ENCODE data around the gene ULBP2. TPM values are rescaled to one million over a fixed set of nuclear protein-coding genes. Genes with fewer than 3 reads are reported as not detected.

ULBP2 gene
- total RNA-seq, 1 experiment from 2014 or later = not detected

- Histone ChIP-seq H3K56ac (ENCODE audit: insufficient read length, low read depth, low read length) (no peak overlapping the region), H3T11ph (ENCODE audit: low read length) (no peak overlapping the region), H4K8ac (replicated peaks; ENCODE audit: insufficient read length, low read depth, low read length) (no peak overlapping the region), H3K4me2 (ENCODE audit: insufficient read depth, insufficient read length, low read length) (no peak overlapping the region), H2AFZ (ENCODE audit: low read length) (no peak overlapping the region), H3K4ac (ENCODE audit: low read depth, low read length) (no peak overlapping the region), H2BK5ac (ENCODE audit: insufficient read length, low read length) (no peak overlapping the region), H4K20me1 (ENCODE audit: control insufficient read depth, insufficient read depth, insufficient read length) (no peaks in the 10 kb centered on the region), H3K79me2 (ENCODE audit: insufficient read depth, low read length) (no peaks in the 10 kb centered on the region), H3K79me1 (ENCODE audit: insufficient read depth, low read depth, low read length, poor library complexity, severe bottlenecking) (no peaks in the 10 kb centered on the region), H4K91ac (ENCODE audit: insufficient read length, low read depth, low read length) (no peak overlapping the region), H3K9me3 (ENCODE audit: control insufficient read depth, low read depth, low read length) (no peaks in the 10 kb centered on the region), H2BK20ac (ENCODE audit: low read depth, low read length, poor library complexity, severe bottlenecking) (no peak overlapping the region), H3K18ac (ENCODE audit: insufficient read length, low read depth, low read length) (no peak overlapping the region), H2BK12ac (ENCODE audit: insufficient read length, low read depth, low read length) (no peak overlapping the region), H3K4me1 (ENCODE audit: insufficient read depth, low read length) (no peaks in the 10 kb centered on the region), H2AK5ac (ENCODE audit: insufficient read length, low read length) (no peak overlapping the region), H2BK120ac (ENCODE audit: low read depth, low read length, poor library complexity, severe bottlenecking) (no peak overlapping the region), H3K9ac (ENCODE audit: extremely low read depth, insufficient read length, low read length) (no peak overlapping the region), H3K27me3 (ENCODE audit: insufficient read depth, low read length) (peaks cover 34% of the 10 kb centered on the region), H3K23ac (ENCODE audit: insufficient read length, low read depth, low read length) (no peak overlapping the region), H4K5ac (ENCODE audit: insufficient read length, low read depth, low read length) (no peak overlapping the region), H3K14ac (ENCODE audit: insufficient read depth, low read length) (no peak overlapping the region), H2BK15ac (ENCODE audit: low read depth, low read length) (no peak overlapping the region), H3K23me2 (ENCODE audit: insufficient read length, low read depth, low read length, poor library complexity, severe bottlenecking) (no peaks in the 10 kb centered on the region), H3K27ac (ENCODE audit: insufficient read length, low read depth, low read length) (no peak overlapping the region)
- Mint-ChIP-seq H3K9me3 (no peaks in the 10 kb centered on the region), H3K27ac (no peak overlapping the region), H3K4me3 (no peak overlapping the region; a peak in 1 of 5 replicates), H3K36me3 (ENCODE audit: insufficient read depth in 1 of 3, low read depth in 3 of 3) (peaks cover 0 to under 1% (median 0%) of the 10 kb centered on the region in 3 experiments; a peak in 1 of 7 replicates), H3K27me3 (ENCODE audit: low read depth) (peaks cover 91% of the 10 kb centered on the region), H3K4me1 (no peaks in the 10 kb centered on the region)
- TF ChIP-seq, protein P1, sequence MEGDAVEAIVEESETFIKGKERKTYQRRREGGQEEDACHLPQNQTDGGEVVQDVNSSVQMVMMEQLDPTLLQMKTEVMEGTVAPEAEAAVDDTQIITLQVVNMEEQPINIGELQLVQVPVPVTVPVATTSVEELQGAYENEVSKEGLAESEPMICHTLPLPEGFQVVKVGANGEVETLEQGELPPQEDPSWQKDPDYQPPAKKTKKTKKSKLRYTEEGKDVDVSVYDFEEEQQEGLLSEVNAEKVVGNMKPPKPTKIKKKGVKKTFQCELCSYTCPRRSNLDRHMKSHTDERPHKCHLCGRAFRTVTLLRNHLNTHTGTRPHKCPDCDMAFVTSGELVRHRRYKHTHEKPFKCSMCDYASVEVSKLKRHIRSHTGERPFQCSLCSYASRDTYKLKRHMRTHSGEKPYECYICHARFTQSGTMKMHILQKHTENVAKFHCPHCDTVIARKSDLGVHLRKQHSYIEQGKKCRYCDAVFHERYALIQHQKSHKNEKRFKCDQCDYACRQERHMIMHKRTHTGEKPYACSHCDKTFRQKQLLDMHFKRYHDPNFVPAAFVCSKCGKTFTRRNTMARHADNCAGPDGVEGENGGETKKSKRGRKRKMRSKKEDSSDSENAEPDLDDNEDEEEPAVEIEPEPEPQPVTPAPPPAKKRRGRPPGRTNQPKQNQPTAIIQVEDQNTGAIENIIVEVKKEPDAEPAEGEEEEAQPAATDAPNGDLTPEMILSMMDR (conservative IDR thresholded peaks at IDR 0.05) = no peak
- no peak for DNase-seq
These were observed 33.6 kb downstream of the ULBP2 start for GRCh38 chr6:149975400-149975799.

Measured in H9 (cell line).